Measurements from ENCODE around the gene PHF13.
"Not testable (repeated sequence)": the region's sequence is repeated elsewhere in the genome, so short reads cannot be mapped to it uniquely, and the experiment has no call there.

Gene PHF13

GRCh38 chr1:6660415-6661049 lies 47.0 kb downstream of the PHF13 start:
- no peak for DNase-seq (ENCODE audit: low spot score)

- DNase-seq (ENCODE audit: low spot score), result not testable (repeated sequence)
Observed at GRCh38 chr1:6662468-6662867, 48.9 kb downstream of the PHF13 start.

- DNase-seq (ENCODE audit: low spot score), result no peak
Observed at GRCh38 chr1:6666696-6667095, 53.2 kb downstream of the PHF13 start.

GRCh38 chr1:6667139-6667538 lies 53.6 kb downstream of the PHF13 start:
- DNase-seq (ENCODE audit: low spot score), result no peak

GRCh38 chr1:6668503-6668902 lies 55.0 kb downstream of the PHF13 start:
- no peak for DNase-seq (ENCODE audit: low spot score)

GRCh38 chr1:6672558-6672957 lies 59.0 kb downstream of the PHF13 start:
- DNase-seq (ENCODE audit: low spot score), result no peak
